ENCODE measurements around the gene TXNIP.

TXNIP gene

GRCh38 chr1:146012703-146013558 lies 16.6 kb upstream of the TXNIP start:
- H3K4me3 ChIP-seq (ENCODE audit: low read depth, low read length), result no peak overlapping the region

- no peak overlapping the region for H3K4me3 ChIP-seq (ENCODE audit: low read depth, low read length)
These were observed 13.9 kb upstream of the TXNIP start for GRCh38 chr1:146010126-146010738.

- no peak overlapping the region for H3K4me3 ChIP-seq (ENCODE audit: low read depth, low read length)
These were observed 11.2 kb upstream of the TXNIP start for GRCh38 chr1:146007489-146008133.

- H3K4me3 ChIP-seq (ENCODE audit: low read depth, low read length), result no peak overlapping the region
These were observed 5.3 kb upstream of the TXNIP start for GRCh38 chr1:146001709-146002108.

GRCh38 chr1:145999321-146000024 lies 3.1 kb upstream of the TXNIP start:
- H3K4me3 ChIP-seq (ENCODE audit: low read depth, low read length), result no peak overlapping the region

GRCh38 chr1:145997718-145998023 lies 1.3 kb upstream of the TXNIP start:
- H3K4me3 ChIP-seq (ENCODE audit: low read depth, low read length), result no peak overlapping the region

GRCh38 chr1:145997016-145997717 lies 788 bp upstream of the TXNIP start:
- H3K4me3 ChIP-seq (ENCODE audit: low read depth, low read length), result peak overlapping the region; percentile 41

- peak overlapping the region; percentile 55 for H3K4me3 ChIP-seq (ENCODE audit: low read depth, low read length)
These were observed 381 bp downstream of the TXNIP start for GRCh38 chr1:145995964-145996432.

- H3K4me3 ChIP-seq (ENCODE audit: low read depth, low read length), result peak overlapping the region; percentile 55
These were observed 1.1 kb downstream of the TXNIP start for GRCh38 chr1:145995148-145995881.

- peak overlapping the region; percentile 55 for H3K4me3 ChIP-seq (ENCODE audit: low read depth, low read length)
These were observed 1.8 kb downstream of the TXNIP start for GRCh38 chr1:145994391-145995120.

- no peak overlapping the region for H3K4me3 ChIP-seq (ENCODE audit: low read depth, low read length)
These were observed 2.6 kb downstream of the TXNIP start for GRCh38 chr1:145993618-145994390.

- no peak overlapping the region for H3K4me3 ChIP-seq (ENCODE audit: low read depth, low read length)
These were observed 3.3 kb downstream of the TXNIP start for GRCh38 chr1:145992958-145993617.

- no peak overlapping the region for H3K4me3 ChIP-seq (ENCODE audit: low read depth, low read length)
These were observed 3.9 kb downstream of the TXNIP start for GRCh38 chr1:145992502-145992936.

GRCh38 chr1:145991735-145992412 lies 4.5 kb downstream of the TXNIP start:
- no peak overlapping the region for H3K4me3 ChIP-seq (ENCODE audit: low read depth, low read length)

GRCh38 chr1:145990249-145990855 lies 6.0 kb downstream of the TXNIP start:
- H3K4me3 ChIP-seq (ENCODE audit: low read depth, low read length), result no peak overlapping the region

- no peak overlapping the region for H3K4me3 ChIP-seq (ENCODE audit: low read depth, low read length)
These were observed 7.6 kb downstream of the TXNIP start for GRCh38 chr1:145988773-145989172.

GRCh38 chr1:145987926-145988325 lies 8.5 kb downstream of the TXNIP start:
- no peak overlapping the region for H3K4me3 ChIP-seq (ENCODE audit: low read depth, low read length)

Measured in iPS-11a (cell line).